Fibroblast of skin of left biceps (primary cell): Measurements from ENCODE around the gene FADS2.

Experiments used
- DNase-seq, 2 experiments: peaks; one replicate each; pipeline ENCODE4 v3.0.0-alpha.2; 2013; ENCODE audit warnings: low read depth in 2 of 2

Gene FADS2

DNA sequence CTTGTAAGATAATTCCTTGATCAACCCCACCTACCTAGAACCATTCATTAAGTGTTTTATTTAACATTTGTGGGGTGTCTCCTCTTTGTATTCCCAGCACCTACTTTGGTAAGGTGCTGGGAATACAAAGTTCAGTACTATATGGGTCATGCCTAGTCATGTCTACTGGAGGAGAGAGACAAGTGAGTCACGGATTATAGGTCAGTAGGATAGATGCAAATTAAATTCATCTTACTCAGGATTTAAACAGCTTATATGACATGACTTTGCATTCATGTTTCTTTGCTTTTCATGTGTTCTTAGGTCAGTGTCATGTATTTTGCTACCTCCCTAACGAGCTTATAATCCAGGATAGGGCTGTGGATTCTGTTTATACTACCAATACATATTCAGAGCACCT is 7.9 kb upstream of the FADS2 start:
- no peak for DNase-seq

DNA sequence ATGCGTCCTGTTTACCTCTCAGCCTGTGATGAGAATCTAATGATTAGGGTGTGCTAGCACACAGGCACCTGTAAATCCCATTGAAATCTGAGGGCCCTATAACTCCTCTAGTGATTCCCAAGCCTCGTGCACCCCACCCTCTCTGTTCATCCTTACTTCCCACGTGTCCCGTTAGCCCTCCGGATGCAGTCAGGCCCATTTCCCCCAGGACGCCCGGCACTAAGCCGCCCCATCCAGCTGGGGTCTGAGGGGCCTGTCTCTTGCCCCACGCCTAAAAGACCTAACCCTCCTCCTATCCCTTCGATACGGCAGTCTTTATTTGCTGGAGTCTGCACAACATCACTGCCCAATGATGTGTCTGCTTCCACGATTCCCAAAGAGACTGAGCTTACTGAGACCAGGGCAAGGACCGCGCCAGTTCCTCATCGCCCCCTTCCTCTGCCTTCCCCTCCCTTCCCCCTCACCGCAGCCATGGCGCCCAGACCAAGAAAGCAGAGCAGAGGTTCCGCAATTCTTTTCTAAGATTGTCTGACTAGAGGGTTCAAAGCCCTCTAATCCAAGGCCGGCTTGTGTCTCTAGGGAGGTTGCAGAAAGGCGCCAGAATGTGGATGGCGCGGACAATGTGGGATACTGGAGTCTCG is 1.1 kb upstream of the FADS2 start:
- DNase-seq, result no peak

DNA sequence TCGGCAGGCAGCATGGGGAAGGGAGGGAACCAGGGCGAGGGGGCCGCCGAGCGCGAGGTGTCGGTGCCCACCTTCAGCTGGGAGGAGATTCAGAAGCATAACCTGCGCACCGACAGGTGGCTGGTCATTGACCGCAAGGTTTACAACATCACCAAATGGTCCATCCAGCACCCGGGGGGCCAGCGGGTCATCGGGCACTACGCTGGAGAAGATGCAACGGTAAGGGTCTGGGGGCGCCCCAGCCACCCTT is 204 bp downstream of the FADS2 start:
- no peak for DNase-seq

DNA sequence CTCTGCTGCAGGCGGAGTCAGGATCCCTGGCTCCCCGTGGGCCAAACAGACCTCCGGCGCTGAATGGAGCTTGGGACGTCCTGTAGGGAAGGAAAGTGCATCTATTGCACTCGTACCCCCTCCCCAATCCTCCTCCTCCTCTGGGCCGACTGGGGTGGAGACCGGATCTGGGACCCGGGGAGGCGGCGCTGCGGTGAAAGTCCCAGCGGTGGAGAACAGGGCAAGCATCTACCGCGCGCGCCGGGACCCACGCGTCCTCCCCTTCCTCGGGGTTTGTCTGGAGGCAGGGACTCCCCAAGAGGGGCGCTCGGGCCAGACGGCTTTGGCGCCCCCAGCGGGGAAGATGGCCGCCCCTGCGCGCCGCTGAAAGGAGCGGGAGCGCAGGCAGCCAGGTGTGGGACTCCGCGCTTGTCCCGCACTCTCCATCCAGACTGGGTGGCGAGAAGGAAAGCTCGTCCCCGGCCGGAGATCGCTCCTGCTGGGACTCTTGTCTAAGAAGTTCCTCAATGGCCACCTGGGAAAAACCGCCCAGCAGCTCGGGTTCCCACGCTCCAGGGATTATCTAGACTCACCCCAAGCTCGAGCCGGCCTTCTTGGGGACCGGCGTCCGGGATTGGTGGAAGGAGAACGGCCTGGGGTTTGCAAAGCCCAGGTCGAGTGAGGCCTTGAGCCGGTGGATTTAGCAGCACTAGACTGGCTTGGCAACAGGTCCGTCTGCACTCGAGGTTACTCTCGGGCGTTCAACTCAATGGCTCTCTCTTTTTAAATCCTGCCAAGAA is 718 bp downstream of the FADS2 start:
- no peak for DNase-seq

DNA sequence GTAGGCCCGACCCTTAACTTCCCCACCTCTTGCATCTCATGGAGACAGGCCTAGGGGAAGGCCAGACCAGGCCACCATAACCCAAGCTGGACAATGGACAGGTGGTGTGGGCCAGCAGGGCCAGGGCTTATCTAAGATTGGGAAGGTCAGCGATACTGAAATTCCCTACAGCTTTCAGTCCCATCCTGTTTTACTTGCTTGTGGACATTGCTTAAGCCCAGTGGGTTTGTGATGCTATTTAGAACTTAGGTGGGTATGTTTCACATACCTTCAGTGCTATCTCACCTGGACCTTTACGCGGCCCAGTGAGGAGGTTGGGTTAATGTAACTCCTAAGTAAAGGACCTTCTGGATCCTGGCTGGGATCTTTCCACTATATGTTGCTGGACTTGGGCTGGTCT is 1.7 kb downstream of the FADS2 start:
- DNase-seq, result no peak

DNA sequence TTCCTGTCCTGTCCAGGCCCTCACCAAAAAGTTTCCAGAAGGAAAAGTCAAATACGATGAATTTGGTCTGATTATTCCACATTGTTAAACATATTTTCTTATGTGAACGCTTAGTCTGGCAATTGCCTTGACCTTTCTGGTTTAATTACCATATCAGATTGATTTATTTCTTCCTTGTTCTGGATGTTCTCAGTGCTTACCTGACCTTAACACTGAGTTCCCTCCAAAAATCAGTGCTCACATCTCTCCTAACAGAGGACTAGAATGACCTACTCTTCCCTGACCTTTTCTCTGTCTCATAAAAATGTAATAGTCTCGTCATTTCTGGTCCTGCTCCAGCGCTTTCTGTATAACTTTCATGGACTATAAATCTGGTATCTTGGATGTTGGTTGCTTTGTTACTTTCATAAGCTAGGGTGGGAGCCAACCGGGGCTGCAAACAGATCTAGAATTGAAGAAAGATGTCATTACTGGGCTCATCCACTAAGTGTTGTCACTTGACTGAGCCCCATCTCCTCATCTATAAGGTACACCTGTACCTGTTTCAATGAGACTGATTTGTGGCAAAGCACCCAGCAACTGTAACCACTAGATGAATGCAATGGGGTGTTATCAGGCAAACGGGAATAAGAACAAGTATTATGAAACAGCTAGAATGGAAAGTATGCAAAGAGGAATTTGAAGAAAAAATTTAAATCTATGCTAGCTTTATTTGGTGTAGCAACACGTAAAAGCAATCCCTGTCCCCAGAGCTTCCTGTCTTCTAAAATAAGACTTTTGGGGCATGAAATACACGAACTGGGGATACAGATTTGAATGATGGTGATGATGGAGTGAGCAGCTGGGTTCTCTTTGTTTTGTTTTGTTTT is 2.4 kb downstream of the FADS2 start:
- no peak for DNase-seq

DNA sequence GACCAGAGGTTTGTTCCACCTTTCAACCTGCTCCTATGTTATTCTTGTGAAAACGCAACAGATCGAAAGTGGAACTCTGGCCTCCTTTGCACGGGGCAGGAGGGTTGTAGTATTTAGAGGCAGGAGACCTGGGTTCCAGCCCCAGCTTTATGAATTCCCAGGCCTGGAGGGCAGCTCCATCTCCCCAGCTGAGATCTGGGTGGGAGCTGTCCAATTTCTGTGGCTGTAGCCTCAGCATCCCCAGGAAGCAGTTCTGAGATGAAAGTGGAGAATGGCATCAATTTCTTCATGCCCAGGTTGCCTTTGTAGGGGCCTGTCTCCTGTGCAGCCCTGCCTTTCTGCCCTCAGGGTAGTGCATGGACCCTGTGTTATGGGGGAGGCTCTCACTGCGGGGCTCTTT is 4.1 kb downstream of the FADS2 start:
- DNase-seq, result no peak

DNA sequence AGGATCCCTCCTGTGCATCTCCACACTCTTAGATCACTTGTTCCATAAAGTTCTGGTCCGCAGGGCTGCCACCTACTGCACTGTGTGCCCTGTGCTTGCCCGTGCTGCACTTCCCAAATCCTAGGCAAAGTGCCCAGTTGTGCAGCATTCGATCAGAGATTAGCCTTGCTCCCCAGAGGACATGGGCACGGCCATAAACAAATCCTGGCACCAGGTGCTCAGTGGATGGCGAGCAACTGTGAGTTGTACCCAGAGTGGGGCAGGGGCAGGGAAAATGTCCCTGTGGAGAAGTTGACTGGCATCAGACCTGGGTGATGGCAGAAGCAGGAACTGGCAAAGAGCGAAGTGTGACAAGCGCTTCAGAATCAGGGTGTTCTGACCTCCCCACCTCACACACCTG is 4.7 kb downstream of the FADS2 start:
- no peak for DNase-seq

DNA sequence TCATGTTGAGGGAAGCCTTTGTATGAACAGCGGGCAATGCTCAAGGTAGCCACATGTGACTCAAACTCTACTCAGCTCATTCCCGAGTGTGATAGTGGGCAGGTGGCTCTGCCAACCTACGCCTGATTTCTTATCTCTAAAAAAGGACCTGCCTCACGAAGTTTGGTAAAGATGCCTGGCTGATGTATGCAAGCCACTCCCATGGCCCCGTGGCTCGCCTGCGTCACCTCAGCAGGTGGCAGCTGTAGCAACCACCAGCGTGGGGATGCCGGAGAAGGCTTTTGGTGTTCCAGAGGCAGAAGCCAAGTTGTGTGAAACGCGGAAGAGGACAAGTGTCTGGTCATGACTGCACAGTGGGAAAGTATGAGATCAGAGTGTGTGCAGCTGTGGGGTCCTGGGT is 5.4 kb downstream of the FADS2 start:
- no peak for DNase-seq

DNA sequence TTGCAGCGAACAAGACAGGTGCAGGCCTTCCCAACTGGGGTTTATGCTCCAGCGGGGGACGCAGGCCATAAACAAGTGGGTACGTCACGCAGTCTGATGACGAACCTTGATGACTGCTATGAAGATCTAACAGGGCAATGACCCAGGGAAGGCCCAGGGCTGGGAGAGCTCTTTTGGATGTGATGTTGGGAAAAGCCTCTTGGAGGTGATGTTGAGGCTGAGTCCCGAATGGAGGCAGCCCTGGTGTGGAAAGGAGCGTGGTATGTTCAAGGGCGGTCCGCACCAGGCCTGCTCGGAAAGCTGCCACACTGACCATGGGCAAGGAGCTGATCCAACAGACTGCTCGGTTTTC is 5.8 kb downstream of the FADS2 start:
- DNase-seq, result no peak

DNA sequence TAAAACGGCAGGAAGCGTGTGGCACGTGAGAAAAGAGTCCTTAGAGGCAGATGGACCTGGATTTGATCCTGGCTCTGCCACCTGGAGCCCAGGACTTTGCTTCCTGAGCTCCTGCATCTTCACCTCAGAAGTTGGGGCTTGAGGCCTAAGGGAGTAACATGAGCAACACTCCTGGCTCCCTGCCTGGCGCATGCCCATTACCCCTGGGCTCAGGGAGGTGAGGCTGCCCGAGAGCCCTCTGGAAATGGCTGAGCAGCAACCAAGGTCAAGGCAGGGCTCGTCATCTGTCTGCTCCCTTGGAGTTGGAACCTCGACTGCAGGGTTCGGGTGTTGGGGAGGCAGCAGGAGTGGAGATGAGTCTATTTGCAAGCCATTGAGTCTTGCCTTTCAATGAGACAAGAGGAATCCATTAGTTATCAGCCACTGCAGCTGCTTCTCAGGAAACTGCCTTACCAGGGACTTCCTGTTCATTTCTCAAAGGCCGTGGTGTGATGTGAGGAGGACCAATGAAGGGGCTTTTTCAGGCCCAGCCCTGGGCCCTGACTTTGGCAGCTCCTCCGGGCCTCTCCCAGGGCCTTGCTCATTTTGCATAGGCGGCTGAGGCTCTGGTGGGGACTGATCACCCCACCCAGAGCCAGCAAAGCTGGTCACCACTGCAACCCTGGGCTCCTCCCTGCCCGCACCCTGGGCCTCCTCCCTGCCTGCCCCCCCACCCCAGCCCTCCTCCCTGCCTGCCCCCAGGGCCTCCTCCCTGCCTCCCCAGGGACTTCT is 6.4 kb downstream of the FADS2 start:
- no peak for DNase-seq

DNA sequence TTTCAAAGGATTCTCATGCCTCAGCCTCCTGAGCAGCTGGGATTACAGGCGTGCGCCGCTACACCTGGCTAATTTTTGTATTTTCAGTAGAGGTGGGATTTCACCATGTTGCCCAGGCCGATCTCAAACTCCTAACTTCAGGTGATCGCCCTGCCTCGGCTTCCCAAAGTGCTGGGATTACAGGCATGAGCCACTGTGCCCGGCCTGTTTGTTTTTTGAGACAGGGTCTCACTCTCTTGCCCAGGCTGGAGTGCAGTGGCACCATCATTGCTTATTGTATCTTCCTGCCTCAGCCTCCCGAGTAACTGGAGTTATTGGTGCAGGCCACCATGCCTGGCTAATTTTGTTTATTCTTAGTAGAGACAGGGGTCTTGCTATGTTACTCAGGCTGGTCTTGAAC is 8.1 kb downstream of the FADS2 start:
- DNase-seq, result no peak

DNA sequence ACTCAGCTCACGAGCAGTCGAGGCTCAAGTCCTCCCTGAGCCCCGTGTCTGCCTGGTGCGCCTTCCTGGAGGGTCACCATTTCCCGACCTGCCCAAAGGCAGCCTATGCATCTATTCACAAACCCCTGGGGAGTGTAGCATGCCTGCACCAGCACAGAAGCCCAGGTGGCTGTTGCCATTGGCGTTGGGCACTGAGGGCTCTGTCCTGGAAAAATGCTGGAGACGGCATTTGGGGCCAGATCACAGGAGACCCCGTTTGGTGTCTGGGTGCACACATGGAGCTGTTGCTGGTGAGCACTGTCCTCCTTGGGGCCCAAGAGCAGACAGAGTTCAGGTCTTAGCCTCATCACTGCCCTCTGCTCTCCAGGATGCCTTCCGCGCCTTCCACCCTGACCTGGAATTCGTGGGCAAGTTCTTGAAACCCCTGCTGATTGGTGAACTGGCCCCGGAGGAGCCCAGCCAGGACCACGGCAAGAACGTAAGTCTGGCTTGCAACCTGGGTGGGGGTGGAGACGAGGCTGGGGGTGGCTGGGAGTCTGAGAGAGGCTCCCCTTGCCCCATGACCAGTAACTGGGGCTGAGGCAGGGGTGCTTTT is 9.4 kb downstream of the FADS2 start:
- no peak for DNase-seq

DNA sequence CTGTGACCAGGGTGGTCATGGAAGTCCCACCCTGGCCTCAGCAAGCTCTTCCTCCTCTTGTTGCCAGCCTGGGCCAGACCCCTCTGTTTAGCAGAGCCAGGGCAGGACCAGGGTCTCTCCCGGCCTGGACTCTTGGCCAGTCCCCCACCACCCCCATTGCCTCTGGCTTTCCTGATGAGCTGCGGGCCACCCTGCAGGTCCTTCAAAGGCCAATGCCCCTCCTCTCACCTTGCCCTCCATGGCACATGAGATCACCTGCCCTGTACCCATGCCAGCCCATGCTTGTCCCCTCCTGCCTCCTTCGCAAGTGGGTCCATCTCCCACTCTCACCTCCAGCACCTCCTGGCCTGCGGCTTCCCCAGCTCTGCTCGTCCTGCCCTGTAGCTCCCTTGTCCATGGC is 10.4 kb downstream of the FADS2 start:
- DNase-seq, result no peak

DNA sequence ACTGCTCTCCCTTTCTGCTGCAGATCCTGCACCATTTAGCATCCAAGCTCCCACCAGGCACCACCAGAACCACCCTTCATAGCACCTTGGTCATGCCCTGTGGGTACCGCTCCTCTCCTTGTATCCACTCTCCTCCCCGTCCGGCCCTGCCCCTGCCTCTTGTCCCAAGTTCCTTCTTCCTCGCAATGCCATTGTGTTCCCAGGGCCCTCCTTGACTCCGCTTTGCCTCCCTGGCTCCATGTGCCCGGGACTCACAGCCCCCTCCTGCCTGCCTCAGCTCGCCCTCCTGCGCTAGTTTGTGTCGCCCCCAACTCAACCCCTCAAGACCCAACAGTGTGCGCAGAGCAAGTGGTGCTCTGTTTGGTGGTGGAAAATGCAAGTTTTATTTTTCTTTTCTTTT is 10.8 kb downstream of the FADS2 start:
- no peak for DNase-seq

DNA sequence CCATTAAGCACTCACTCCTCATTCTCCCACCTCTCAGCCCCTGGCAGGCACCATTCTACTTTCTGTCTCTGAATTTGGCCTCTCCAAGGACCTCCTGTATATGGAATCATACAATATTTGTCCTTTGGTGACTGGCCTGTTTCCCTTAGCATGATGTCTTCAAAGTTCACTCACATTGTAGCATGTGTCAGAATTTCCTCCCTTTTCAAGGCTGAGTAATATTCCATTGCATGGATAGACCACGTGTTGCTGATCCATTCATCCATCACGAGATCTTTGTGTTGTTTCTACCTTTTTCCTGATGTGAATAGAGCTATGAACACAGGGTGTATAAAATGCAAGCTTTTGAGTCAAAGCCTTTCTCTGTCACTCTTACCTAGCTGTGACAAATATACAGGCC is 11.6 kb downstream of the FADS2 start:
- no peak for DNase-seq

DNA sequence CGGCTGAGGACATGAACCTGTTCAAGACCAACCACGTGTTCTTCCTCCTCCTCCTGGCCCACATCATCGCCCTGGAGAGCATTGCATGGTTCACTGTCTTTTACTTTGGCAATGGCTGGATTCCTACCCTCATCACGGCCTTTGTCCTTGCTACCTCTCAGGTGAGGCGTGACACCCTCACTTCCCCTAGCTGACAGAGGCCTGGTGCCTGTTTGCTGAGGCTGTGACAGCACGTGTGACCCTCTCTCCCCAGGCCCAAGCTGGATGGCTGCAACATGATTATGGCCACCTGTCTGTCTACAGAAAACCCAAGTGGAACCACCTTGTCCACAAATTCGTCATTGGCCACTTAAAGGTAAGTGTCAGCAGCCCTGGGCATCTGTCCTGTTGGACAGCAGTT is 12.3 kb downstream of the FADS2 start:
- no peak for DNase-seq

DNA sequence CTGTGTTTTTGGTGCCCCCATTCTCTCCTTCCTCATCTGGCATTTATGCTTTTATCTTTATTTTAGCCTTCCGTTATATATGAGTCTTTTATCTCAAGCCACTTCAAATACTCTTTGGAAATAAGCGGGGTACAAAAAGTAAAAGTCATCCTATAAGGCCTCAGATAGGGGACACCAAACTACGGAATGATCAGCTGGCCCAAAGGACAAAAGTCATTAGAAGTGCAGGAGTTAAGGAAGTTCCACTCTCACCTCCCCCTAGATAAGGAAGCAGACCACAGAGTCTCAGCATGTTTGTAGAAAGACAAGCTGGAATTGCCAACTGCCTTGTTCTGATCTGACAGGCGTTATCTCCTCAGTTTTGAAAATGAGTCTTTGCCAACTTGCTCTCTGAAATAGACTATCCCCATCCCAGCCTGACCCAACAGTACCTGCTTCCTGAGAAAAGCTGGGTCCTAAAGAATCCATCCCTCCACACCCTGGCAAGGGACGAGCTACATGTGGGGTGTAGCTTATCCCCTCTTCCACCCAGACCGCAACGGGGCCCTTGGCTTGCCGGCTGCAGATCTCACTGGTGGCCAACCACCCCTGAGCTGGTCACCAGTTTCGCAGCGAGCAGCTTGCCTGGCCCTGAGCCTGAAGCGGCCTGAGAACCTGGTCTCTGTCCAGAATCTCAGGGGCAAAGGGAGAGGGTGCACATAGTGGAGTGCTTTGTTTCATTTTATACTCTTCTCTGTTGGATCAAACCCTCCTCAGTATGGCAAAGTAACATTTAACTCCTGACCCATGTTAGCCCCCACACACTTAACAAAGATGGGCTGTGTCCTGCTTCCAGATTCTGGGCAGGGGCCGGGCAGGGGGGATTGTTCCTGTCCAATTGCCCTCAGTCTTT is 13.8 kb downstream of the FADS2 start:
- no peak for DNase-seq

DNA sequence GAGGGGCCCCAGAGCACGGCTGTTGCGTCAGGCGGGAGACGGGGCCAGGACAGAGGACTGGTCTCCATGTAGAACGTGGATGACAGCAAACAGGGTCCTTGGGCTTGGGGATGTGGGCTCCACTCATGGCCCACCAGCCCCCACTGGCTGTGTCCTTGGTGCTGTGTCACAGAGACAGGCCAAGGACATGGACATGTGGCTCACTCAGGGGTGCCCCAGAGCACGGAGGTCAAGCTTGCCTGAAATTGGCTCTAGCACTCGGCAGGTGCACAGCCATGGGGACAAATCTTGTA is 14.4 kb downstream of the FADS2 start:
- no peak for DNase-seq

DNA sequence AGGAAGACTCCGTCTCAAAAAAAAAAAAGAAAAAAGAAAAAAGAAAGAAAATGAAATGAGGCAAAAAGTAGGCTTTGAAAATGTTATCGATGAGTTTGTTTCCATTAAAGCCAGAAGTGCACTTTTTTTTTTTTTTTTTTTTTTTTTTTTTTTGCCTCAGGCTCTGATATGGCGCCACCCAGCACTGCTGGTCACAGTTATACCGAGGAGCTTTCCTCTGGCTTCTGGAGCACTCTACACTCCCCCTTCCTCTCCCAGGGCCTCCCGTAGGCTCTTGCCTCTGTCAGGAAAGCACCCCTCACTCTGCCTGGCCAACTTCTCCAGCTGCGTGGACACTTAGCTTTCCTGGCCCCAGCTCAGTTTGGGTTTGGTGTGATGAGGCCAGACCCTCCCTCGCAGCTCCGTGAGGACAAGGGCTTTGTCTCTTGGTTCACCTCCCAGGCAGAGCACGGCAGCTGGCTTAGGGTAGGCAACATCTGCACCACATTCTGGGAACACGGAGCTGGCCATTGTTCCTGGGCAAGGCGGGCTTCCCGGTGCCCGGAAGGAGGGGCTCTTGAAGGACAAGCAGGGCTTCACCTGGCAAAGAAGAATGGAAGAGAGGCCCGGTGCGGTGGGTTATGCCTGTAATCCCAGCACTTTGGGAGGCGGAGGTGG is 16.9 kb downstream of the FADS2 start:
- DNase-seq, result no peak
